PFSK-1 (cell line): ENCODE results near the gene RPL27A.

Experiments used
- POLR2AphosphoS5 ChIP-seq: IDR thresholded peaks from 2 replicates; pipeline ENCODE4 v1.6.1; 2012; ENCODE audit warnings: low read depth, mild to moderate bottlenecking, control low read depth, low read length, moderate library complexity
- SIN3A ChIP-seq: IDR thresholded peaks from 2 replicates; pipeline ENCODE4 v1.6.1; 2012; ENCODE audit warnings: mild to moderate bottlenecking, low read length, moderate library complexity, borderline replicate concordance; ENCODE audit not compliant: insufficient read depth
- TF ChIP-seq, protein P1 (sequence below), 2 experiments: IDR thresholded peaks; 2 replicates each; pipeline versions ENCODE4 v1.6.1 to v1.8.0; 2011 to 2012; ENCODE audit warnings: low read depth in 2 of 2, low read length in 2 of 2, control low read depth in 1 of 2, inconsistent platforms in 1 of 2, mild to moderate bottlenecking in 1 of 2, moderate library complexity in 1 of 2; ENCODE audit not compliant: insufficient read depth in 1 of 2

DNA sequence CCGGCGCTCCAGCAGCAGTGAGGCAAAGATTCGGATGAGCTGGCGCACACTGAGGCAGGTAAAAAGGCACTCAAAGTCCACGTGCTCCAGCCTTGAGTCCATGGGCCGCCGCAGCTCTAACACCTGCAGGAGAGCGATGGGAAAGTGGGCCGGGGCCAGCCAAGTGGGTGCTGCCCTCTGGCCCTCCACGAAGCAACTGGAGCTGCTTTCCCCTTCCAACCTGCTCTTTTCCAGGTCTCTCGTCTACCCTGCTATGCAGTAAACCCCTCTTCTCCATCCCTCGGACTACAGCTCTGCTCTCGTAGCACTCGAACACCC is 20.0 kb downstream of the RPL27A start:
- TF ChIP-seq SIN3A (no peak), POLR2AphosphoS5 (no peak)
- TF ChIP-seq, protein P1, sequence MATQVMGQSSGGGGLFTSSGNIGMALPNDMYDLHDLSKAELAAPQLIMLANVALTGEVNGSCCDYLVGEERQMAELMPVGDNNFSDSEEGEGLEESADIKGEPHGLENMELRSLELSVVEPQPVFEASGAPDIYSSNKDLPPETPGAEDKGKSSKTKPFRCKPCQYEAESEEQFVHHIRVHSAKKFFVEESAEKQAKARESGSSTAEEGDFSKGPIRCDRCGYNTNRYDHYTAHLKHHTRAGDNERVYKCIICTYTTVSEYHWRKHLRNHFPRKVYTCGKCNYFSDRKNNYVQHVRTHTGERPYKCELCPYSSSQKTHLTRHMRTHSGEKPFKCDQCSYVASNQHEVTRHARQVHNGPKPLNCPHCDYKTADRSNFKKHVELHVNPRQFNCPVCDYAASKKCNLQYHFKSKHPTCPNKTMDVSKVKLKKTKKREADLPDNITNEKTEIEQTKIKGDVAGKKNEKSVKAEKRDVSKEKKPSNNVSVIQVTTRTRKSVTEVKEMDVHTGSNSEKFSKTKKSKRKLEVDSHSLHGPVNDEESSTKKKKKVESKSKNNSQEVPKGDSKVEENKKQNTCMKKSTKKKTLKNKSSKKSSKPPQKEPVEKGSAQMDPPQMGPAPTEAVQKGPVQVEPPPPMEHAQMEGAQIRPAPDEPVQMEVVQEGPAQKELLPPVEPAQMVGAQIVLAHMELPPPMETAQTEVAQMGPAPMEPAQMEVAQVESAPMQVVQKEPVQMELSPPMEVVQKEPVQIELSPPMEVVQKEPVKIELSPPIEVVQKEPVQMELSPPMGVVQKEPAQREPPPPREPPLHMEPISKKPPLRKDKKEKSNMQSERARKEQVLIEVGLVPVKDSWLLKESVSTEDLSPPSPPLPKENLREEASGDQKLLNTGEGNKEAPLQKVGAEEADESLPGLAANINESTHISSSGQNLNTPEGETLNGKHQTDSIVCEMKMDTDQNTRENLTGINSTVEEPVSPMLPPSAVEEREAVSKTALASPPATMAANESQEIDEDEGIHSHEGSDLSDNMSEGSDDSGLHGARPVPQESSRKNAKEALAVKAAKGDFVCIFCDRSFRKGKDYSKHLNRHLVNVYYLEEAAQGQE (IDR thresholded peaks at IDR 0.05; ENCODE audit: insufficient read depth in 1 of 2, low read depth in 2 of 2, low read length in 2 of 2): no peak
